ELR (cell line): Measurements from ENCODE around the gene ANKRD52.
"Not testable (repeated sequence)": the region's sequence is repeated elsewhere in the genome, so short reads cannot be mapped to it uniquely, and the experiment has no call there.

Experiments used
- DNase-seq: peaks from one replicate; pipeline ENCODE4 v3.0.0-alpha.2; 2015; ENCODE audit warnings: low read depth

The ANKRD52 gene

DNA sequence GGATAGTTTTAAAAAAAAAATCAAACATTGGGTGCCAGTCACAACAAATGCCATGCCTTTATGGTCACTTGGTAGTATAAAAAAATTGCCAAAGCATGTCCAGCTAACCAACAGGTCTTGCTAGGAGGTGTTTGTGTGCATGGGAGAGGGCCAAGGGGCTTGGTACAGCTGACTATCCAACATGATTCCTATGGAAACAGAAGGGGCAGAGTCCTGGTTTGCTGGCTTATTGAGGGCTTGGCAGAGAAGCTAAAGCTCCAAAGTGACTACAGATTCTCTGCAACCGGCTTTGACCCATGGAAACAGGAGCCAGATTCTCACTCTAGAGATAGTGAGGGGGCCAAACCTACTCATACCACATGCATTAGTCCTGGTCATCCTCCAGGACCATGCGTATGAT, 14.3 kb upstream of the ANKRD52 start:
- not testable (repeated sequence) for DNase-seq

DNA sequence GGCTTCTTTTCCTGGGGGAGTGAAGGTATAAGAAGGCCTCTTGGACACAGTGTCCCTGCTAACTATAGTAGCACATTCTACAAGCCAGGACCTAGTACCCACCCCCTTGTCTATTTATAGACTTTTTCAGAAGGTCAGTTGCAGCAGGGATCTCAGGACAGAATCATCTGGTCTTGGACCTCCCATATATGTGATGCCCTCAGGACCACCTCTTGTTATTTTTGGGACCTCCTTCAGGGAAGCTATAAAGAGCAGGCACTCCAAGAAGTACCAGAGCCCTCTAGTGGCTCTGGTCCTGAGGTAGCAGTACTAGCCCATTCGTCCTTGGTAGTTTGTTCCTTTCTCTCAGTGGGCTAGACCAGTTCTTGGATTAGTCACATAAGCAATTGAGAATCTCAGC, 12.8 kb upstream of the ANKRD52 start:
- peak; percentile 61 for DNase-seq

DNA sequence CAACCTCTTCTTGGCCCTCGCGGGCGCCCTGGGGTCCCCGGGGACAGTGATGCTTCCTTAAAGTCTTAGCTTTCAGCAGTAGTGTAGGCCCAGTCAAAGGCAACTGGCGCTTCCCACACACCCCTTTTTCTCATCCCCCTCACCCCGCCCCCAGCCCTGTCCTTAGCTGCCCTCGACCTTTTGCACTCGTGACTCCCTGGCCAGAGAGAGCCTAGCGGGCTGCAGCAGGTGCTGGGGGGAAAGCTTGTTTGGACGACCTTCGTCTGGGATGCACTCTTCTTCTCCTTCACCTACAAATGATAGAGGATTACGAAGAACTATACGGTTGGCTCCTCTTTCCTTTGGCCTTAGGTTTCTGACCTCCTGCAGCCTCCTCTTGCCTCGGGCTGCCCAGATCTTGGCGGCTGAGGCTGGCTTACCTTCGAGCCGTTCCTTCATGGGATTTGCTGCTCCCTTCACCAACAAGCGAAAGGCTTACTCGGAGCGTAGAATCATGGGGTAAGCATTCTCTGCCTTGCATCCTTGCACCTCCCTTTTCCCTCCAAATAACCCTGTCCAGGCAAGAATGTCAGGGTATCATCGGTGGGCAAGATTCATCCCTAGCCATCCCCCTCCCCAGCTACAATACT, 9.4 kb upstream of the ANKRD52 start:
- no peak for DNase-seq

DNA sequence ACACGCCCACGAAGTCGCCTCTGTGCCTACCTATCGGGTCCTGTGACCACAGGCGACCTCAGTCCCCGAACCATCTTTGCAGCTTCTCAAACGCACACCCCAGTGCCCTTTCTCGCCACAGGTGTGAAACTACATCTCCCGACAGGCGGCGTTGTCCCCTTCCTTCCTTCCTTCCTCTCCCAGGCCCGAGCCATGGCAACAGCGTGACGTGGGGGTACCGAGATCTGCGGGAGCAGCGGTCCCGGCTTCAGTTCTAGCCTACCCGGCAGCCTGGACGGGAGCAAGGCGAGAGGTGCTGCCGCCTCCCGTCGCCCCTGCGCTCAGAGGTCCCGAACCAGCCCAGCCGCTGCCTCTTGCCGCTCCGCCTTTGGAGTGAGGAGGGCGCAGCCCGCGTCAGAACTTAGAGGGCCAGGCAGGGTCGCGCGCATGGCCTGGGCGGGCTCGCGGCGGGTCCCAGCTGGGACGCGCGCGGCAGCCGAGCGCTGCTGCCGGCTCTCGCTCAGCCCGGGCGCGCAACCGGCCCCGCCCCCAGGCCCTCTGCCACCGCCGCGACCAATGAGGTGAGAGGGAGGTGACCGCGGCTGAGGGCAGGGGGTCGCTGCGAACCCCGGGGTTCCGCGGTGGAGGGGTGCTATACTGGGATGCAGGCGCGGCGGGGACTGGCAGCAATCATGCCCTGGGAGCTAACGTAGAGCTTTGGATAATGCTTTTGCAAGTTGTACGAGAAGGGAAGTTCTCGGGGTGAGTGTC, 8.7 kb upstream of the ANKRD52 start, which contains the start of gene COQ10A:
Gene COQ10A, plus strand, starts transcription at position 250 of the 750 bp plus-strand sequence. Its CDS starts 177 bp downstream, at position 427.
- peak; percentile 92 for DNase-seq

DNA sequence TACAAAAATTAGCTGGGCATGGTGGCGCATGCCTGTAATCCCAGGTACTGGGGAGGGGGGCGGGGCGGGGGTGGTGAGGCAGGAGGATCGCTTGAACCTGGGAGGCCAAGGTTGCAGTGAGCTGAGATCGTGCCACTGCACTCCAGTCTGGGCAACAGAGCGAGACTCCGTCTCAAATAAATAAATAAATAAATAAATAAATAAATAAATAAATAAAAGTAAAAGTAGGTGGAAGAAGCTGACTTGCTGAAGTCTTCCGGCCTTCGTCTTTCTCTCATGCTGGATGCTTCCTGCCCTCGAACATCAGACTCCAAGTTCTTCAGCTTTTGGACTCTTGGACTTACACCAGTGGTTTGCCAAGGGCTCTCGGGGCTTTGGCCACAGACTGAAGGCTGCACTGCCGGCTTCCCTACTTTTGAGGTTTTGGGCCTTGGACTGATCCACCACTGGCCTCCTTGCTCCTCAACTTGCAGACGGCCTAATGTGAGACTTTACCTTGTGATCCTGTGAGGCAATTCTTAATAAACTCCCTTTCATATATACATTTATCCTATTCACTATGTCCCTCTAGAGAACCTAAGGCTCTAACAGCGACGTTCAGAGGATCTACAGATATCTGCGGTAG, 8.0 kb upstream of the ANKRD52 start:
- not testable (repeated sequence) for DNase-seq

DNA sequence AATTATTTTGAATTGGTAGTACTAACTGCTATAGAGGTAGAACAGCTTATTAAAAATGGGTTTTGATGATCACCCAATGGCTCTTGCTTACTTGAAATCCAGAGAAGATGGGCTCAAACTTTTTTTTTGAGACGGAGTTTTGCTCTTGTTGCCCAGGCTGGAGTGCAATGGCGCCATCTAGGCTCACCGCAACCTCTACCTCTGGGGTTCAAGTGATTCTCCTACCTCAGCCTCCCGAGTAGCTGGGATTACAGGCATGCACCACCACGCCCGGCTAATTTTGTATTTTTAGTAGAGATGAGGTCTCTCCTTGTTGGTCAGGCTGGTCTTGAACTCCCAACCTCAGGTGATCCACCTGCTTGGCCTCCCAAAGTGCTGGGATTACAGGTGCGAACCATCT, 4.8 kb upstream of the ANKRD52 start:
- DNase-seq = not testable (repeated sequence)

DNA sequence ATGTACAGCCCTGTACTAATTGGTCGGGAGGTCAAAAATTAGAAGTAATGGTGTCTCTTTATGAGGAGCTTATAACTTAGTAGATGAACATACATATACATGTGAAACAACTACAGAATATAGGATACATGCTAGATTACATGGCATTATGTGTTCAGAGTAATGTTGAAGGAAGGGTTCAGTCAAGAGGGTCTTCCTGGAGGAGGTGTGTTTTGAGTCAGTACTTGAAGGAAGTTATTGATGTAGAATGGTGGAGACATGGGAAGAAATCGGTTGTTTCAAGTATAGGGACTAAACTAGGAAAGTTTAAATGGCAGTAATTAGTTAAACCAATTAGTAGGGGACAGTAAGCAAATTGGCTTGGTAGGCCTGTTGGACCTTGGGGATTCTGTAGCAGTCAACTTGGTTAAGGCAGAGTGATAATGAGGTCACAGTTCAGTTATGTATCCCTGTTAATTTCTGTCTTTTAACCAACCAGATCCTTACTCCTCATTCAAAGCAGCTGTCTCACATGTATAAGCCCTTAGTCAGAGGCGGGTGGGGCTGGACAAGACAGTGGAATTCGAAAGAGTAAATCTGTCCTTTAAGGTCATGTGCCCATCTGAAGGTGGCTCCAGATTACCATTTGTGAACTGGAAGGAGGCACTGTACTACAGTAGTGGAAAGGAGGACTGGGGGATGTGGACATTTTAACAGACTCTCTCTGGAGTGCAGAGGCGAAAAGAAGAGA, 3.5 kb upstream of the ANKRD52 start:
- DNase-seq = peak; percentile 93

DNA sequence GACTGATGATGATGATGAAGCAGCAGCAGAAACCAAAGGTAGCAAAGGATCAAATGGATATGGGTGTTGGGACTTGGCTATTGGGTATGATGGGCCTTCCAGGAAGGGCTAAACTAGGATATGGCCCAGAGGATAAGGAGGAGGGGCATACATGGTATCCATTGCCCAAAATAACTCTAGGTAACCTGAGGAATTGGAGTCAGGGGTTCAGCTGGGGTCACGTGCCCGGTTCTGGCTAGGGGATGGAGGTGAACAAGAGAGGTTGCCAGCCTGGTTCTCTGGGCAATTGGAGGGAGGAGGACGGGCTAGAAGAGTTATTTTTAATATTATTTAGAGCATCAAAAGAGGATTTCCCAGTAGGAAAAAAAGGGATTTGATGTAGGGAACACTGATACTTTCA, 2.7 kb upstream of the ANKRD52 start:
- DNase-seq = no peak

DNA sequence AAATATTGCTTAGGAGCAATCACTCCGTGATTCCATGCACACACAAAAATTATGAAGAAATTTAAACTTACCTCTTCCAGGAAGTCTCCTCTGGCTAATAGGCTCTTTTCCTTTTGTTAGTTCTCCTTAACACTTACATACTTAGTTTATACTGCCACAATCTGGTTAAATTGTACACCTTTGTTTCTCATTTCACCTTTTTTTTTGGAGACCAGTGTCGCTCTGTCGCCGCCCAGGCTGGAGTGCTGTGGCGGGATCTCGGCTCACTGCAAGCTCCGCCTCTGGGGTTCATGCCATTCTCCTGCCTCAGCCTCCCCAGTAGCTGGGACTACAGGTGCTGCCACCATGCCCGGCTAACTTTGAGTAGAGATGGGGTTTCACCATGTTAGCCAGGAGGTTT, 2.2 kb upstream of the ANKRD52 start:
- no peak for DNase-seq

DNA sequence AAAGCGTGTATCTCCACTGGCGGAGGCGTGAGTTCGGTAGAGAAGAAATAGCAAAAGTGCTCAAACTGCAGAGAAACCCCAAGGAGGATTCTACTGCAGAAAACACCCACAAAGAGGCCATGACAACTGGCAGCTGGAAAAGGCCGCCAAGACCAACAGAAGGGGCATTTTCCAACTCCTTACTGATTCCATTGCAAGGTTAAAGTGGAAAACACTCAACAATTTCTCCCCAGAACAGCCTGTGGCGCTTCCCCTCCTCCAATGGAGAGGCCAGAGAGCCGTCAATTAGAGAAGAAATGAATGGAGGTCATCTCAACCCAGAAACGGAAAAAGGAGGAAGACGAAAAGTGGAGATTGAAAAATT, 618 bp upstream of the ANKRD52 start:
- no peak for DNase-seq

DNA sequence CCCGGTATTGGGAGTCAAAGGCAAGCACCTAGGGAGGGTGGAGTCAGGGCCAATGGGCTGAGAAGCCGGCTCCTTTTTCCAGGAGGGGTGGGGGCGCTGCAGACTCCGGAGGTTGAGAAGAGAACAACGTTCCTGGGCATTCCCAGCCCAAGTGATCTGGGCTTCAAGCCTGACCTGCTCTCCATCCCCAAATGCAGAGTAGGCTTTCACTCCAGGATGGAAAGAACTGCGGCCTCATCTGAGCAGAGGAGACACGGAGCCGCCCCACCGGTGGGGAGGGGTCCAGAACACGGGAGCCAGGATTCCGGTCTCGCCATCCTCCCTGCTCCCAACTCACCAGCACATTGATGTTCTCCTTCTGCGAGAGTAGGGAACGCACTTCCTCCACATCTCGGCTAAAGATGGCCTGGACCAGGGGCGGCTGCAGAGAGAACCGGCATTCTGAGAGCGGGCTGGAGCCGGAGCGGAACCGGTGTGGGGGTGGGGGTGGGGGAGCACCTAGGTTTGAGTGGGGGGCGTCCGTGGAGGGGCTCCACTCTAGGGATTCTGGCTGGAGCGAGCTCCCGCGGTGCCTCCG, 605 bp downstream of the ANKRD52 start:
- peak; percentile 65 for DNase-seq

DNA sequence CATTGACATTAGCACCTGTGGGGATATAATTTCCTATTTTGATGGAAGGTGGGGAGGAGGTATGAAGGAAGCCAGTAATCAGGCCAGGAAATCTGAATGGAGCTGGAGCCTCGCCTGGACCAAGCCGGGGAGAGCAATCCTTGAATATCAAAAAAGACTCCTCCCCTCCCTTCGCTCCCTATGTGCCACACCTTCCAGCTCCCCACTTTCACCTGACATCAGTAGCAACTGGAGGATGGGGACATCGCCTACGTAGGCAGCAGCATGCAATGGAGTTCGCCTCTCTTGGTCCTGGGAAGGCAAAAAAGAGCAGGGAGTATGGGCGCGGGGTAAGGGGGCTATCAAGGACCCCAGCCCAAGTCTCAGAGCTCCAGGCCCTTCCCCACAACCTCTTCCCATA, 1.1 kb downstream of the ANKRD52 start:
- no peak for DNase-seq

DNA sequence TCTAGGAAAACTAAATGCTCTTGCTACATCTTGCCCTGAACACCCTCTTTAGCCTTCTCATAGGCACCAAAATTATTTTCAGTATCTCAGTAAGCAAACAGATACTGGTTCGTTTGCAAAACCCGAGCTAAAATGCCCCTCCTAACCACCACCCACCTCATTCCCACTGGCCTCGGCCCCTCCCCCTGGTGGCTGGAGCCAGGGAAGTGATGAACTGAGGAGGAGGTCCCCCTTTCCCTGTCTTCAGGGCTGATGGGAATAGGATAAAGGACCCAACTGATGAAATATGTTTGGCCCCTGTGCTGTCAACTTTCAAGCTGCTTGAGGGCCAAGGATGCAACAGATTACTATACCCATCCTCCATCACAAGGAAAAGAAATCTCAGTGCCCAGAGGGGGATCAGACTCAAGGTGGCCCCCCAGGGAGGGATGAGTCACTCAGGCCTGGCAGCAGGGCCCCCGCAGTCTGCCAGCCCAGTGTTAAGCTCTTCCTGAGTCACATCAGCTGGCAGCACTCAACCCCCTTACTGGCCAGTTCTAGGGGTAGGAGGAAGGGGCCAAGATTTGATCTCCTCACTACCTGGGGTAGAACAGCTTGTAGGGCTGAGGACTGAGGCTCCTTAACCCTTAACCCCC, 1.7 kb downstream of the ANKRD52 start:
- DNase-seq = peak; percentile 68

DNA sequence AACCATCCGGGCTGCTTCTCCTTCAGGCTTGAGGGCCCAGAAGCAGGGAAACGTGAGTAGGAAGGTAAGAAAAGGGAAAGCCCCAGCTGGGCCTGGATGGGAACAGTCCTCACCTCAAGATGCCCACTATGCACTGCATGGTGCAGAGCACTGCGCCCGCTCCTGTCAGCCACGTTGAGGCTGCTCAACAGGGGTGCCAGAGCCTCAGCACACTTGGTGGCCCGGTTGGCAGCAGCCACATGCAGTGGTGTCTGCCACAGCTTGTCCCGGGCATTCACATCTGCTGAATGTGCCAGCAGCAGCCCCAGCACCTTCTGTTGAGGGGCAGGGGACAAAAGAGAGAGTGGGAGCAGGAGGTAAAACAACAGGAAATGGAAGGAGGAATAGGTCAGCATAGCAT, 2.5 kb downstream of the ANKRD52 start:
- DNase-seq = no peak

DNA sequence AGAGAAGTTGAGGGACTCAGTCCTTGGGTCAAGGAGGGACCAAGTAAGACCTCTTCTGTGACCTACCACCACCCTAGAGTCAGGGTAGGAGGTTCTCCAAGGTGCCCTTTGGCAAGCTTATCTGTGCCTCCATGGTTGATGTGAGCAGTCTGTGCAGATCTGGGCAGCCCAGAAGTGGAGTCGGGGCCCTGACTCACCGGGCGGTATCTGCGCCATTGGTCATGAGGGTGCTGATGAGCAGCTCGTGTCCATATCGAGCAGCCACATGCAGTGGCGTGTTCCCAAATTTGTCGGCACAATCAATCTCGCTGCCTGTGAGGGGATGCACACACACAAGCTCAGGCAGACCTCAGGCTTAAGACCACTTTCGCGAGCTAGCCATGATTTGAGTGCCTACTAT, 5.1 kb downstream of the ANKRD52 start:
- no peak for DNase-seq

DNA sequence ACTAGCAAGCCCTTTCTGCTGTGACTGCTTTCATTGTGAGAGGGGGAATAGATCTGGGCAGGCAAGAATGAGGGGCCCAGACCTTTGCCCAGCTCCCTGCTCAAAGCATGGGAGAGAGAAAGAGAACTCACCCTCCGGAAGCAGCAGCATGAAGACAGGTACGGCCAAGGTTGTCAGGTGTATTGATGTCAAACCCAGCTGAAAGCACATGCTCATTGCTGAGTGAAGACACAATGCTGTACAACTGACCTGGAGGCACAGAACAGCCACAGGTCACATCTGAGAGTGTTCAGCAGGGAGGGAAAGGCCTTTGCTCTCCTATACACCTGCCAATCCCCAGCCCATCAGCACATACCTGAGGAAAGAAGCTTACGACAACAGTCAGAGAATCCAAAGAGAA, 5.5 kb downstream of the ANKRD52 start:
- DNase-seq = no peak

DNA sequence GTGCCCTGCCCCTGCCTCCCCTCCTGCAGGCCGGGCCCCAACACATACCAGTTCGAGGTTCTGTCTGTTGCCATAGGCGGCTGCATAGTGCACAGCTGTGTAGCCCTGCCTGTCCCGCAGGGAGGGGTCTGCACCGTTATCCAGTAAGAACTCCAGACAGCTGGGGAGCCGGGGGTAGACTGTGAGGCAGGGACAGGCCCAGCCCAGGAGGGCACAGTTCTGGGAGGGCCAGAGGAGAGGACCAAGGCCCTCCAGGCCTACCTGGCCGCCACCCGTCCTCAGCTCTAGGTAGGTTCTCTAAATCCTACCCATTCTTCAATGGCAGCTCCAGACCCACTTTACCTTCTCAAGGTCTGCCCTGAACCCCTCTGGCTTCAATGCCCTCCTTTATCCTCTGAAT, 9.5 kb downstream of the ANKRD52 start:
- no peak for DNase-seq

DNA sequence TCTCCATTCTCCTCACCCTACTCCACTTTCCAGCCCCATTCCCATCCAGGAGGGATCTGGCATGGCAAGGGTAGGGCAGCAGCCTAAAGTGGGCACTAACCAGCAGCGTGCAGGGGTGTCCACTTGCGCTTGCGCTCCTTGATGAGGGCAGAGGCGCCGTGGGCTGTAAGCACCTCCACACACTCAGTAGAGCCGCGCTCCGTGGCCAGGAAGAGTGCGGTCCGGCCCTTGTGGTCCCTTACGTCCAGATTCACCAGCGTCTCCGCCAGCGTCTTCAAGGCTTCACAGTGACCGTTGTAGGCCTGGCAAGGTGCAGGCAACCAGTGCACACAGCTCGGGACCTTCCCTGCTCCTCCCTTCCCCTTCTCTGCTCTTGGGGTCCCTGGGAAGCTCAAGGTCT, 10.3 kb downstream of the ANKRD52 start:
- no peak for DNase-seq

DNA sequence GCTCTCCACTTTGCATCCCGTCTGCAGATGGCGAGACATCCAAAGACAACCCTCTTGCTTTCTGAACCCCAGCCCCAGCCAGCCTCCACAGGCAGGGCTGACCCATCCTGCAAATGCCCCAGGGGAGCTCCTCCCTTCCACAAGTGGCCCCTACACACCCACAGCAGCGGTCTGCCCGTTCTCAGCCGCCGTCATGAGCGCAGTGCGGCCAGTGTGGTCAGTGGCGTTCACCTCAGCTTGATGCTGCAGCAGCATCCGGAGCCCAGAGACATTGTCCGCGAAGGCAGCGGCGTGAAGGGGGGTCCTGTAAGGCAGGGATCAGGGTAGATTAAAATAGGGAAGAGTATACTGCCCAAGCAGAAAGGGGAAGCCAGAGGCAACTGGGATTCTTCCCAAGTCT, 13.7 kb downstream of the ANKRD52 start:
- no peak for DNase-seq

DNA sequence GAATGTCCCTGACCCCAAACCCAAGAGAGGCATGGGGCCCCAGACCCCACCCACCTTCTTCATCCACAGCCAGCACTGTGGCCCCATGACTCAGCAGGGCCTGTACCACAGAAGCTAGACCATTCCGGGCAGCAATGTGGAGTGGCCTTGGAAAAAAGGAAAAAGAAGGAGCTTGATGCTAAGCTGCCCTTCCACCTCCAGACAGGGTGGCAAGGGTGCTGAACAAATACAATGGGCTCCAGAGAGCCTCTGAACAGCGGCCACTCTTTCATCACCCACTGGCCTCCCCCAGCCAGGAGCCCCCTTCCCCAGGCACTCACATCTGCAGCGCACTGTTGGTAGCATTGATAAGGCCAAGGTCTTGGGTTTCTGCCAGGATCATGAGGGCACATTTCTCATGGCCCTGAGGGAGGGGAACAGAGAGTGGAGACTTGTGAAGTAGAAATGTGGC, 14.4 kb downstream of the ANKRD52 start:
- DNase-seq = no peak

DNA sequence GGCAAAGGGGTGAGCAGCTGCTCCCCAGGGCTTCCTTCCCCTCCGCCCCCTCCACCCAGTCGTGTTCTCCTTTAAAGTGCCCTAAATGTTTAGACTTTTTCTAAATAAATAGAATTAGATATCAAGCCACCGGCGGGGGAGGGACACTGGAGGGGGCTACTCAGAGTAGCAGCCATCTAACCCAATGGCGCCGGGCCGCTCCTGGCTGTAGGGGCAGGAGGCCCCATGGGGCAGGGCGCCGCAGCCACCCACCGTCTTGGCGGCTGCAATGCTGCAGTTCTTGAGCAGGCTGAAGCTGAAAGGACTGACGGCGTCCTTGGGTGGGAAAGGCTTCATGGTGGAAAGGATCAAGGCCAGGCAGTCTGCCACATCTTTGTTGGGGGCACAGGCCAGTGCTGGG, 15.2 kb downstream of the ANKRD52 start:
- no peak for DNase-seq
